ENCODE measurements around the gene DOCK1.
"Not testable (repeated sequence)": the region's sequence is repeated elsewhere in the genome, so short reads cannot be mapped to it uniquely, and the experiment has no call there.

The DOCK1 gene

GRCh38 chr10:126932516-126932915 lies 27.3 kb downstream of the DOCK1 start:
- H3K27me3 ChIP-seq, result no peaks in the 10 kb centered on the region
- no peaks in the 10 kb centered on the region for H4K20me1 ChIP-seq
- H3K4me1 ChIP-seq, result 0 out of 2 replicates have a peak, but pooled peaks cover 4% of the 10 kb centered on the region
- H3K9ac ChIP-seq, result no peak overlapping the region
- no peak overlapping the region for H3K27ac ChIP-seq
- no peak overlapping the region for H3K4me3 ChIP-seq
- H3K36me3 ChIP-seq, result no peaks in the 10 kb centered on the region
- H3K4me2 ChIP-seq, result no peak overlapping the region
- no peak for TF ChIP-seq Cebpa-rat (IDR thresholded peaks at IDR 0.05)
- no peaks in the 10 kb centered on the region for H3K9me3 ChIP-seq

- 0 out of 2 replicates have a peak, but pooled peaks cover 4% of the 10 kb centered on the region for H3K4me1 ChIP-seq
- no peaks in the 10 kb centered on the region for H4K20me1 ChIP-seq
These were observed 27.9 kb downstream of the DOCK1 start for GRCh38 chr10:126933116-126933515.

GRCh38 chr10:126935263-126935946 lies 30.2 kb downstream of the DOCK1 start:
- Histone ChIP-seq H3K9ac (no peak overlapping the region), H3K4me1 (0 out of 2 replicates have a peak, but pooled peaks cover 4% of the 10 kb centered on the region), H3K4me3 (no peak overlapping the region), H3K27ac (no peak overlapping the region), H3K4me2 (no peak overlapping the region), H3K27me3 (no peaks in the 10 kb centered on the region), H3K36me3 (no peaks in the 10 kb centered on the region), H4K20me1 (no peaks in the 10 kb centered on the region), H3K9me3 (no peaks in the 10 kb centered on the region)
- TF ChIP-seq Cebpa-rat (IDR thresholded peaks at IDR 0.05), result no peak

More at GRCh38 chr10:126933116-126933515, 27.9 kb downstream of the DOCK1 start:
- H3K27ac ChIP-seq, result no peak overlapping the region
- H3K9me3 ChIP-seq, result no peaks in the 10 kb centered on the region
- no peaks in the 10 kb centered on the region for H3K36me3 ChIP-seq
- no peaks in the 10 kb centered on the region for H3K27me3 ChIP-seq
- no peak for TF ChIP-seq Cebpa-rat (IDR thresholded peaks at IDR 0.05)
- no peak overlapping the region for H3K9ac ChIP-seq
- no peak overlapping the region for H3K4me2 ChIP-seq
- H3K4me3 ChIP-seq, result no peak overlapping the region

- 0 out of 2 replicates have a peak, but pooled peaks cover 4% of the 10 kb centered on the region for H3K4me1 ChIP-seq
- no peaks in the 10 kb centered on the region for H4K20me1 ChIP-seq
- no peaks in the 10 kb centered on the region for H3K36me3 ChIP-seq
- no peak for TF ChIP-seq Cebpa-rat (IDR thresholded peaks at IDR 0.05)
- H3K4me2 ChIP-seq, result no peak overlapping the region
- H3K4me3 ChIP-seq, result no peak overlapping the region
- no peaks in the 10 kb centered on the region for H3K9me3 ChIP-seq
- H3K27me3 ChIP-seq, result no peaks in the 10 kb centered on the region
- no peak overlapping the region for H3K27ac ChIP-seq
- H3K9ac ChIP-seq, result no peak overlapping the region
These were observed 31.8 kb downstream of the DOCK1 start for GRCh38 chr10:126937026-126937425.

- not testable (repeated sequence) for H3K9ac ChIP-seq, H3K36me3 ChIP-seq, H3K4me2 ChIP-seq, H3K27ac ChIP-seq, H3K9me3 ChIP-seq, H4K20me1 ChIP-seq, H3K27me3 ChIP-seq, H3K4me1 ChIP-seq, H3K4me3 ChIP-seq
These were observed 32.9 kb downstream of the DOCK1 start for GRCh38 chr10:126938121-126938520.

GRCh38 chr10:126939706-126940105 lies 34.5 kb downstream of the DOCK1 start:
- no peaks in the 10 kb centered on the region for H3K36me3 ChIP-seq
- H3K27me3 ChIP-seq, result no peaks in the 10 kb centered on the region
- H3K27ac ChIP-seq, result no peak overlapping the region
- no peak for TF ChIP-seq Cebpa-rat (IDR thresholded peaks at IDR 0.05)
- 0 out of 2 replicates have a peak, but pooled peaks cover 4% of the 10 kb centered on the region for H3K4me1 ChIP-seq
- no peak overlapping the region for H3K4me2 ChIP-seq
- no peaks in the 10 kb centered on the region for H4K20me1 ChIP-seq
- H3K4me3 ChIP-seq, result no peak overlapping the region
- no peaks in the 10 kb centered on the region for H3K9me3 ChIP-seq
- no peak overlapping the region for H3K9ac ChIP-seq

GRCh38 chr10:126940670-126941310 lies 35.6 kb downstream of the DOCK1 start:
- no peaks in the 10 kb centered on the region for H4K20me1 ChIP-seq

GRCh38 chr10:126944191-126944590 lies 39.0 kb downstream of the DOCK1 start:
- peaks cover 22% of the 10 kb centered on the region for H3K9me3 ChIP-seq
- no peaks in the 10 kb centered on the region for H3K36me3 ChIP-seq
- H3K9ac ChIP-seq, result no peak overlapping the region
- H4K20me1 ChIP-seq, result no peaks in the 10 kb centered on the region
- H3K4me1 ChIP-seq, result no peaks in the 10 kb centered on the region
- no peak overlapping the region for H3K4me3 ChIP-seq
- no peak overlapping the region for H3K27ac ChIP-seq
- no peak overlapping the region for H3K4me2 ChIP-seq
- no peak for TF ChIP-seq Cebpa-rat (IDR thresholded peaks at IDR 0.05)
- H3K27me3 ChIP-seq, result no peaks in the 10 kb centered on the region

More at GRCh38 chr10:126940670-126941310, 35.6 kb downstream of the DOCK1 start:
- TF ChIP-seq Cebpa-rat (IDR thresholded peaks at IDR 0.05), result no peak
- H3K27ac ChIP-seq, result no peak overlapping the region
- no peaks in the 10 kb centered on the region for H3K4me1 ChIP-seq
- no peak overlapping the region for H3K4me2 ChIP-seq
- H3K9me3 ChIP-seq, result no peaks in the 10 kb centered on the region
- no peak overlapping the region for H3K9ac ChIP-seq
- H3K36me3 ChIP-seq, result no peaks in the 10 kb centered on the region
- no peaks in the 10 kb centered on the region for H3K27me3 ChIP-seq
- no peak overlapping the region for H3K4me3 ChIP-seq

GRCh38 chr10:126945351-126946030 lies 40.3 kb downstream of the DOCK1 start:
- TF ChIP-seq Cebpa-rat (IDR thresholded peaks at IDR 0.05), result no peak
- no peak overlapping the region for H3K4me3 ChIP-seq
- no peak overlapping the region for H3K9ac ChIP-seq
- H3K4me1 ChIP-seq, result no peaks in the 10 kb centered on the region
- H3K36me3 ChIP-seq, result no peaks in the 10 kb centered on the region
- no peaks in the 10 kb centered on the region for H3K27me3 ChIP-seq
- peaks cover 33% of the 10 kb centered on the region for H3K9me3 ChIP-seq
- H3K27ac ChIP-seq, result no peak overlapping the region
- H3K4me2 ChIP-seq, result no peak overlapping the region
- no peaks in the 10 kb centered on the region for H4K20me1 ChIP-seq

- H3K4me1 ChIP-seq, result no peaks in the 10 kb centered on the region
- TF ChIP-seq Cebpa-rat (IDR thresholded peaks at IDR 0.05), result no peak
- no peak overlapping the region for H3K9ac ChIP-seq
- H3K27me3 ChIP-seq, result no peaks in the 10 kb centered on the region
- H3K4me2 ChIP-seq, result no peak overlapping the region
- no peaks in the 10 kb centered on the region for H3K36me3 ChIP-seq
- H3K27ac ChIP-seq, result no peak overlapping the region
- H3K9me3 ChIP-seq, result peaks cover 46% of the 10 kb centered on the region
- no peak overlapping the region for H3K4me3 ChIP-seq
- no peaks in the 10 kb centered on the region for H4K20me1 ChIP-seq
These were observed 41.5 kb downstream of the DOCK1 start for GRCh38 chr10:126946746-126947145.
